Tibial artery (tissue), 4 donors: ENCODE data around the gene RPTN.

Source experiments
- DNase-seq, 2 donors: peaks; one replicate each; pipeline ENCODE4 v3.0.0-alpha.2; 2019
- H3K27ac ChIP-seq, 2 donors: fragments of 200-600 bp; sonication (generic) in 1 of 2; 1 replicate in 1 of 2; 2 replicates in 1 of 2; pipeline ENCODE4 v1.5.1; 2018 to 2019; ENCODE audit warnings: mild to moderate bottlenecking in 1 of 2
- H3K27me3 ChIP-seq, 2 donors: fragments of 200-600 bp; sonication (generic) in 1 of 2; one replicate each; pipeline versions ENCODE4 v1.5.1 to v1.6.0; 2016 to 2019
- H3K36me3 ChIP-seq, 3 donors: fragments of 200-600 bp; sonication (generic) in 2 of 3; one replicate each; pipeline ENCODE4 v1.5.1; 2016 to 2019; ENCODE audit warnings: mild to moderate bottlenecking in 2 of 3
- H3K4me1 ChIP-seq, 4 donors: fragments of 200-600 bp; sonication (generic) in 2 of 4; 1 replicate in 3 of 4; 2 replicates in 1 of 4; pipeline ENCODE4 v1.5.1; 2016 to 2019
- H3K4me3 ChIP-seq, 2 donors: fragments of 200-600 bp; sonication (generic) in 1 of 2; 1 replicate in 1 of 2; 2 replicates in 1 of 2; pipeline ENCODE4 v1.5.1; 2018 to 2019; ENCODE audit warnings: mild to moderate bottlenecking in 2 of 2
- H3K9me3 ChIP-seq, 3 donors: fragments of 200-600 bp; sonication (generic) in 1 of 3; one replicate each; pipeline ENCODE4 v1.5.1; 2016 to 2019
- intact Hi-C: fragments of 100-400 bp; cut with DNase I; formaldehyde crosslinking; loops from one replicate; pipeline ENCODE4 v1.15.0; 2023; ENCODE audit warnings: low total_unique reads
- TF ChIP-seq, protein P1 (sequence below), 2 experiments: fragments of 200-600 bp in 1 of 2; fragments of 450-650 bp in 1 of 2; IDR thresholded peaks; one replicate each; pipeline ENCODE4 v1.5.1; 2017 to 2019; ENCODE audit warnings: antibody characterized with exemption in 2 of 2, mild to moderate bottlenecking in 1 of 2, moderate library complexity in 1 of 2

Gene RPTN

DNA sequence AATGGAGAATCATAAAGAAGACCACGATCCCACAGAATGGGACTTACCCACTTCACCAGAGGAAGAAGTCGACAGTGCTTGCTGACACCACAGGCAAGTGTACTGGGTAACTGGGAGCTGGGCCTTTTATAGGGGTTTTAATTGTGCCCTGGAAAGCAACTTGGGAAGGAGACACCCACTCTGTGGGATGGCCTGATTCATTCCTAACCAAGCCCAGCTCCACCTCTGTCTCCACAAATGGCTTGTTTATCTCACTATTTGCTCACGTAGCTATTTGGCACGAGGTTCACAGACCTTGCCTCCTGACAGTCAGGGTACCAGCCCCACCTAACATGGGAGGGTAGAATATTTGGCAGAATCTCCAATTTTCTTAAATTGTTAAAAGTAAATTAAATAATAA is 43.7 kb downstream of the RPTN start, which contains the start of gene TCHH:
TCHH (minus strand) TSS at position 101 of the 400 bp plus-strand sequence. CDS start 1,364 bp downstream, outside the sequence.
- intact Hi-C loops = no loop called here
- no peak within 1 kb of the TSS for H3K4me3 ChIP-seq
- no peaks in the 10 kb centered on the region for H3K9me3 ChIP-seq
- H3K4me1 ChIP-seq = peaks cover 0 to 26% (median 22%) of the 10 kb centered on the region in 4 donors
- H3K27me3 ChIP-seq = peaks cover 0 to 48% of the 10 kb centered on the region in 2 donors
- DNase-seq = no peak
- no peaks in the 10 kb centered on the region for H3K36me3 ChIP-seq
- TF ChIP-seq, protein P1, sequence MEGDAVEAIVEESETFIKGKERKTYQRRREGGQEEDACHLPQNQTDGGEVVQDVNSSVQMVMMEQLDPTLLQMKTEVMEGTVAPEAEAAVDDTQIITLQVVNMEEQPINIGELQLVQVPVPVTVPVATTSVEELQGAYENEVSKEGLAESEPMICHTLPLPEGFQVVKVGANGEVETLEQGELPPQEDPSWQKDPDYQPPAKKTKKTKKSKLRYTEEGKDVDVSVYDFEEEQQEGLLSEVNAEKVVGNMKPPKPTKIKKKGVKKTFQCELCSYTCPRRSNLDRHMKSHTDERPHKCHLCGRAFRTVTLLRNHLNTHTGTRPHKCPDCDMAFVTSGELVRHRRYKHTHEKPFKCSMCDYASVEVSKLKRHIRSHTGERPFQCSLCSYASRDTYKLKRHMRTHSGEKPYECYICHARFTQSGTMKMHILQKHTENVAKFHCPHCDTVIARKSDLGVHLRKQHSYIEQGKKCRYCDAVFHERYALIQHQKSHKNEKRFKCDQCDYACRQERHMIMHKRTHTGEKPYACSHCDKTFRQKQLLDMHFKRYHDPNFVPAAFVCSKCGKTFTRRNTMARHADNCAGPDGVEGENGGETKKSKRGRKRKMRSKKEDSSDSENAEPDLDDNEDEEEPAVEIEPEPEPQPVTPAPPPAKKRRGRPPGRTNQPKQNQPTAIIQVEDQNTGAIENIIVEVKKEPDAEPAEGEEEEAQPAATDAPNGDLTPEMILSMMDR (IDR thresholded peaks at IDR 0.05) = no peak
- H3K27ac ChIP-seq = no peak within 1 kb of the TSS

DNA sequence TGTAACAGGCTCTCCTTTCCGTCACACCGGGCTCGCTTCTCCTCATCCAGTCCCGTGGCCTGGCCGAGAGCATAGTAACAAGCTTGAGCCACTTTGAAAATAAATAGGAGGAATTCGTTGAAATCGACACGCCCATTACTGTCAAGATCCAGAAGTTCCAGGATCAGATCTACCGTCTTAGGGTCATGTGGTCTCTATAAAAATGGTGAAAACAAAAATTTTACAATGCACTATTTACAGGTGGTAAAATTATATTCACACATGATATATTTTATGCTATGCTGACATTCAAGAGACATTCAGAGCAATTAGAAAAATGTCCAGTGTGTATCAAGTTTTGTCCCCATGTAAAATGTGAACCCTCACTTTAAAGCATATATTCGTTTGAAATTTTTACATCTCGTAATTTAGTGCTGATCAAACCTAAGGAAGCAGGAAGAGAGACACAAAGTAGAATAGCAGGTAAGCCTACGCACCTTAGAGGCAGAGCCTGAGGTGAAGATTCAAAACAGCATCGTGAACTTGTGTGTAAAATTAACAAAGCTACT is 46.1 kb downstream of the RPTN start:
- peaks cover 0 to 64% of the 10 kb centered on the region in 2 donors for H3K27me3 ChIP-seq
- intact Hi-C loops = no loop called here
- peaks cover 0 to 11% (median 7%) of the 10 kb centered on the region in 3 donors for H3K9me3 ChIP-seq
- peak overlapping the region in 1 of 2 donors; percentile 58 for H3K4me3 ChIP-seq
- H3K4me1 ChIP-seq = peaks cover 0 to 45% (median 34%) of the 10 kb centered on the region in 4 donors
- no peak for DNase-seq
- H3K36me3 ChIP-seq = no peaks in the 10 kb centered on the region
- TF ChIP-seq, protein P1 (IDR thresholded peaks at IDR 0.05) = no peak
- H3K27ac ChIP-seq = no peak overlapping the region

DNA sequence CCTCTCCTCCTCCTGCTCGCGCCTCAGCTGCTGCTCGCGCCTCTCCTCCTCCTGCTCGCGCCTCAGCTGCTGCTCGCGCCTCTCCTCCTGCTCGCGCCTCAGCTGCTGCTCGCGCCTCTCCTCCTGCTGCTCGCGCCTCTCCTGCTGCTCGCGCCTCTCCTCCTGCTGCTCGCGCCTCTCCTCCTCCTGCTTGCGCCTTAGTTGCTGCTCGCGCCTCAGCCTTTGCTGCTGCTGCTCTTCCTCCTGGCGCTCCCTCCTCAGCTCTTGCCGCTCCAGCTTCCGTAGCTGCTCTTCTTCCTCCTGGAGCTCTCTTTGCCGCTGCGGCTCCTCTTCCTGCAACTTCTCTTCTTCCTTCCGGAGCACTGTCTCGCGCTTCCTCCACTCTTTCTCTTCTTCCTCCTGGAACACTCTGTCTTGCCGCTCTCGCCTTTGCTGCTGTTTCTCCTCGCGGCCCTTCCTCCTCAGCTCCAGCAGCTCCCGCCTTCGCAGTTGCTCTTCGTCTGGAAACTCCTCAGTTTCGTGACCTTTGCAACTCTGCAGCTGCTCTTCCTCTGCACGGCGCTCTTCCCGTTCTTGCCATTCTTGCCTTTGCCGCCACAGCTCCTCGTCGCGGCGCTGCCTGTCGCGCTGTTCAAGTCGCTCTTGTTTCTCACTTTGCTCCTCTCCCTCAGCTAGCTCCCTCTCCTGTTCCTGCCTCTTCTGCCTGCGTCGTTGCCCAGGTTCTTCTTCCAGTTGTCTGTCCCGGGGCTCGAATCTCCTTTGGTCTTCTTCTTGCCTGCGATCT is 46.7 kb downstream of the RPTN start:
- peaks cover 0 to 47% (median 34%) of the 10 kb centered on the region in 4 donors for H3K4me1 ChIP-seq
- TF ChIP-seq, protein P1 (IDR thresholded peaks at IDR 0.05) = no peak
- intact Hi-C loops = no loop called here
- DNase-seq = no peak
- no peaks in the 10 kb centered on the region for H3K36me3 ChIP-seq
- no peak overlapping the region for H3K27ac ChIP-seq
- peaks cover 0 to 12% (median 12%) of the 10 kb centered on the region in 3 donors for H3K9me3 ChIP-seq
- peaks cover 0 to 71% of the 10 kb centered on the region in 2 donors for H3K27me3 ChIP-seq
- H3K4me3 ChIP-seq = peak overlapping the region; percentile 46 to 58

DNA sequence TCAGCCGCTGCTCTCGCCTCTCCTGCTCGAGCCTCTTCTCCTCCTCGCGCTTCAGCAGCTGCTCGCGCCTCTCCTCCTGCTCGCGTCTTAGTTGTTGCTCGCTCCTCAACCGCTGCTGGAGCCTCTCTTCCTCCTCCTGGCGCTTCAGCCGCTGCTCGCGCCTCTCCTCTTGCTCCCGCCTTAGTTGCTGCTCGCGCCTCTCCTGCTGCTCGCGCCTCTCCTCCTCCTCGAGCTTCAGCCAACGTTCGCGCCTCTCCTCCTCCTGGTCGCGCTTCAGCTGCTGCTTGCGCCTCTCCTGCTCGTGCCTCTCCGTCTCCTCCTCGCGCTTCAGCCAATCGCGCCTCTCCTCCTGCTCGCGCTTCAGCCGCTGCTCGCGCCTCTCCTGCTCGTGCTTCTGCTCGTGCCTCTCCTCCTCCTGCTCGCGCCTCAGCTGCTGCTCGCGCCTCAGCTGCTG is 47.5 kb downstream of the RPTN start:
- peaks cover 0 to 12% (median 12%) of the 10 kb centered on the region in 3 donors for H3K9me3 ChIP-seq
- peaks cover 0 to 47% (median 34%) of the 10 kb centered on the region in 4 donors for H3K4me1 ChIP-seq
- TF ChIP-seq, protein P1 (IDR thresholded peaks at IDR 0.05) = no peak
- H3K27me3 ChIP-seq = peaks cover 0 to 74% of the 10 kb centered on the region in 2 donors
- no peak overlapping the region for H3K27ac ChIP-seq
- DNase-seq = no peak
- H3K4me3 ChIP-seq = peak overlapping the region; percentile 46 to 58
- H3K36me3 ChIP-seq = no peaks in the 10 kb centered on the region
- intact Hi-C loops = no loop called here

DNA sequence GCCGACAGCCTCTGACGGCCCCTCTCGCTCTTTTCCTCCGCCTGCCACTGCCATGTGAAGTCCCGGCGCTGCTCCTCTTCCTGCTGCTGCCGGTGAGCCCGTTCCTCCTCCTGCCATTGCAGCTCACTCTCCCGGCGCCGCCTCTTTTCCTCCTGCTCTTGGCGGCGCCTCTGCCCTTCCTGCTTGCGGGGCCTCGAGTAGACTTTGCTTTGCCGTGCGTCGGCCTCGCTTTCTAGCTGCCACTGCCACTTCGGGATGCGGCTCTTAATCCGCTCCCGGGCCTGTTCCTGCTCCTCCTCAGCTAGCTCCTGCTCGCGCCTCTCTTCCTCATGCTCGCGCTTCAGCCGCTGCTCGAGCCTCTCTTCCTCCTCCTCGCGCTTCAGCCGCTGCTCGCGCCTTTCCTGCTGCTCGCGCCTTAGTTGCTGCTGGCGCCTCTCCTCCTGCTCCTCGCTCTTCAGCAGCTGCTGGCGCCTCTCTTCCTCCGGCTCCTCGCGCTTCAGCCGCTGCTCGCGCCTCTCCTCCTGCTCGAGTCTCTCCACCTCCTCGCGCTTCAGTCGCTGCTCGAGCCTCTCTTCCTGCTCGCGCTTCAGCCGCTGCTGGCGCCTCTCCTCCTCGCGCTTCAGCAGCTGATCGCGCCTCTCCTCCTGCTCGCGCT is 48.0 kb downstream of the RPTN start:
- H3K36me3 ChIP-seq = no peaks in the 10 kb centered on the region
- DNase-seq = no peak
- peaks cover 0 to 12% (median 12%) of the 10 kb centered on the region in 3 donors for H3K9me3 ChIP-seq
- TF ChIP-seq, protein P1 (IDR thresholded peaks at IDR 0.05) = no peak
- peak overlapping the region; percentile 46 to 58 for H3K4me3 ChIP-seq
- H3K27me3 ChIP-seq = peaks cover 0 to 76% of the 10 kb centered on the region in 2 donors
- H3K27ac ChIP-seq = no peak overlapping the region
- peaks cover 0 to 47% (median 34%) of the 10 kb centered on the region in 4 donors for H3K4me1 ChIP-seq
- intact Hi-C loops = no loop called here
